H1 (cell line): Measurements from ENCODE around the gene SOCS6. TPM values are rescaled to one million over a fixed set of nuclear protein-coding genes. Genes with fewer than 3 reads are reported as not detected.

Source experiments
- CTCF ChIA-PET: fragments of 300-600 bp; sonication (Branson Sonifier 250); formaldehyde crosslinking; loops from one replicate; lab custom pipeline; 2021; ENCODE audit not compliant: partially characterized antibody; lab: Charles Lee
- POLR2A ChIA-PET: fragments of 300-600 bp; sonication (Branson Sonifier 250); formaldehyde crosslinking; loops from one replicate; lab custom pipeline; 2021; ENCODE audit warnings: inconsistent platforms; ENCODE audit not compliant: partially characterized antibody; lab: Charles Lee
- DNase-seq, 2 experiments: peaks; one replicate each; pipeline versions ENCODE4 v3.0.0 to v3.0.0-alpha.2; 2010 to 2022; ENCODE audit warnings: low spot score in 2 of 2, low read depth in 1 of 2, mixed read lengths in 1 of 2
- FAIRE-seq: peaks from 2 replicates; lab custom pipeline; 2011; peaks lifted over from hg19 to GRCh38; lab: Jason Lieb, UNC
- H2AFZ ChIP-seq: 2 replicates; pipeline ENCODE4 v1.8.1; 2012; ENCODE audit warnings: low read length, inconsistent platforms
- H2AK5ac ChIP-seq: 2 replicates; pipeline ENCODE4 v1.6.1; 2013; ENCODE audit warnings: low read depth, low read length
- H2BK120ac ChIP-seq: replicated peaks from 2 replicates; pipeline ENCODE3; 2013; ENCODE audit warnings: low read depth, low read length, inconsistent platforms
- H2BK12ac ChIP-seq: 2 replicates; pipeline ENCODE4 v1.6.1; 2013; ENCODE audit warnings: low read depth, low read length
- H2BK15ac ChIP-seq: 2 replicates; pipeline ENCODE4 v1.6.1; 2013; ENCODE audit warnings: low read length
- H2BK20ac ChIP-seq: 2 replicates; pipeline ENCODE4 v1.6.1; 2013; ENCODE audit warnings: low read length
- H2BK5ac ChIP-seq: 2 replicates; pipeline ENCODE4 v1.6.1; 2013; ENCODE audit warnings: low read depth, low read length
- H3K14ac ChIP-seq: 2 replicates; pipeline ENCODE4 v1.6.1; 2013; ENCODE audit warnings: inconsistent platforms; ENCODE audit not compliant: insufficient read length
- H3K18ac ChIP-seq: 2 replicates; pipeline ENCODE4 v1.6.1; 2013; ENCODE audit warnings: low read length; ENCODE audit errors: extremely low read depth
- H3K23ac ChIP-seq: 2 replicates; pipeline ENCODE4 v1.6.1; 2013; ENCODE audit warnings: inconsistent platforms; ENCODE audit not compliant: insufficient read length
- H3K23me2 ChIP-seq: 2 replicates; pipeline ENCODE4 v1.6.1; 2013; ENCODE audit warnings: low read depth, low read length
- H3K27ac ChIP-seq: 2 replicates; pipeline ENCODE4 v1.6.1; 2011; ENCODE audit warnings: low read depth, low read length, inconsistent platforms
- H3K27me3 ChIP-seq, 4 experiments: replicated peaks in 1 of 4; 1 replicate in 1 of 4; 2 replicates in 3 of 4; pipeline versions ENCODE4 v1.6.1 to v1.8.1; 2011 to 2013; ENCODE audit warnings: low read length in 3 of 4, mild to moderate bottlenecking in 3 of 4, inconsistent platforms in 2 of 4, mixed read lengths in 2 of 4, moderate library complexity in 1 of 4; ENCODE audit not compliant: control insufficient read depth in 3 of 4, insufficient read depth in 3 of 4; ENCODE audit errors: extremely low read depth in 1 of 4
- H3K36me3 ChIP-seq, 4 experiments: 2 replicates each; pipeline versions ENCODE4 v1.6.1 to v1.8.1; 2011 to 2013; ENCODE audit warnings: mild to moderate bottlenecking in 4 of 4, low read length in 3 of 4, moderate library complexity in 2 of 4, control low read depth in 1 of 4, inconsistent platforms in 1 of 4; ENCODE audit not compliant: insufficient read depth in 4 of 4, control insufficient read depth in 2 of 4
- H3K4ac ChIP-seq: replicated peaks from 2 replicates; pipeline ENCODE3; 2013; ENCODE audit warnings: low read length, low read depth, mixed read lengths, inconsistent platforms; ENCODE audit not compliant: insufficient read length
- H3K4me1 ChIP-seq, 4 experiments: replicated peaks in 1 of 4; 1 replicate in 1 of 4; 2 replicates in 3 of 4; pipeline versions ENCODE4 v1.6.1 to v1.8.1; 2011 to 2013; ENCODE audit warnings: low read length in 3 of 4, inconsistent platforms in 2 of 4, mixed read lengths in 1 of 4; ENCODE audit not compliant: insufficient read depth in 4 of 4, control insufficient read depth in 3 of 4
- H3K4me2 ChIP-seq, 2 experiments: 2 replicates each; pipeline versions ENCODE4 v1.6.1 to v1.8.1; 2011 to 2013; ENCODE audit warnings: low read depth in 2 of 2, low read length in 2 of 2, control low read depth in 1 of 2, inconsistent platforms in 1 of 2, mild to moderate bottlenecking in 1 of 2; ENCODE audit not compliant: insufficient read depth in 1 of 2
- H3K4me3 ChIP-seq, 4 experiments: fragments of 200-600, 300-600 bp in 1 of 4; sonication (generic), shearing (Covaris generic), sonication (Bioruptor Twin) in 1 of 4; 2 replicates each; pipeline versions ENCODE4 v1.5.1 to v1.8.1; 2011 to 2016; ENCODE audit warnings: low read length in 4 of 4, low read depth in 3 of 4, control low read depth in 2 of 4, inconsistent platforms in 2 of 4, mild to moderate bottlenecking in 2 of 4, mixed read lengths in 1 of 4, moderate library complexity in 1 of 4; ENCODE audit not compliant: insufficient read depth in 2 of 4; ENCODE audit errors: extremely low read depth in 1 of 4
- H3K56ac ChIP-seq: replicated peaks from 2 replicates; pipeline ENCODE3; 2013; ENCODE audit warnings: low read depth, mild to moderate bottlenecking, mixed read lengths, low read length, inconsistent platforms; ENCODE audit not compliant: insufficient read length
- H3K79me1 ChIP-seq: 2 replicates; pipeline ENCODE4 v1.6.1; 2013; ENCODE audit warnings: low read depth, low read length, control low read depth
- H3K79me2 ChIP-seq, 2 experiments: 2 replicates each; pipeline versions ENCODE4 v1.6.1 to v1.8.1; 2012 to 2013; ENCODE audit warnings: low read length in 2 of 2, mild to moderate bottlenecking in 2 of 2, inconsistent platforms in 1 of 2; ENCODE audit not compliant: insufficient read depth in 2 of 2, control insufficient read depth in 1 of 2
- H3K9ac ChIP-seq, 4 experiments: replicated peaks in 1 of 4; 1 replicate in 1 of 4; 2 replicates in 3 of 4; pipeline versions ENCODE4 v1.6.1 to v1.8.1; 2011 to 2013; ENCODE audit warnings: low read depth in 3 of 4, low read length in 3 of 4, control low read depth in 2 of 4, mild to moderate bottlenecking in 2 of 4, moderate library complexity in 2 of 4, inconsistent platforms in 1 of 4; ENCODE audit errors: extremely low read depth in 1 of 4
- H3K9me3 ChIP-seq, 2 experiments: 2 replicates each; pipeline versions ENCODE4 v1.6.1 to v1.8.1; 2012 to 2013; ENCODE audit warnings: mild to moderate bottlenecking in 2 of 2, moderate library complexity in 2 of 2, control low read depth in 1 of 2, inconsistent platforms in 1 of 2, low read depth in 1 of 2, low read length in 1 of 2, mixed read lengths in 1 of 2; ENCODE audit not compliant: insufficient read depth in 2 of 2
- H4K20me1 ChIP-seq, 2 experiments: replicated peaks in 1 of 2; 2 replicates each; pipeline versions ENCODE3 to v1.8.1; 2011 to 2013; ENCODE audit warnings: inconsistent platforms in 2 of 2, low read length in 2 of 2, mild to moderate bottlenecking in 1 of 2; ENCODE audit not compliant: insufficient read depth in 2 of 2, control insufficient read depth in 1 of 2
- H4K5ac ChIP-seq: 2 replicates; pipeline ENCODE4 v1.6.1; 2013; ENCODE audit warnings: low read length, low read depth, mixed read lengths, inconsistent platforms; ENCODE audit not compliant: insufficient read length
- H4K8ac ChIP-seq: 2 replicates; pipeline ENCODE4 v1.8.0; 2013; ENCODE audit warnings: mild to moderate bottlenecking, moderate library complexity, low read length, inconsistent platforms; ENCODE audit not compliant: insufficient read depth; ENCODE audit errors: extremely low read depth
- H4K91ac ChIP-seq: replicated peaks from 2 replicates; pipeline ENCODE3; 2013; ENCODE audit warnings: low read length, mixed read lengths, inconsistent platforms; ENCODE audit not compliant: insufficient read length
- CHD1 ChIP-seq: IDR thresholded peaks from 2 replicates; pipeline ENCODE4 v1.6.1; 2012; ENCODE audit warnings: low read depth, low read length, improper control_type of control experiment
- E2F6 ChIP-seq: IDR thresholded peaks from 2 replicates; pipeline ENCODE4 v1.6.1; 2012; ENCODE audit warnings: inconsistent platforms
- WGBS, 2 experiments: shearing (Covaris generic) in 1 of 2; methylation state at CpG; one replicate each; pipeline versions ENCODE4 v1.1.6 to v1.1.7; 2013 to 2015; ENCODE audit warnings: low lambda C conversion rate in 2 of 2, mixed read lengths in 2 of 2, inconsistent platforms in 1 of 2, low coverage in 1 of 2, missing lambda C conversion rate in 1 of 2; ENCODE audit not compliant: insufficient replicate concordance in 2 of 2, insufficient coverage in 1 of 2, insufficient read length in 1 of 2; ENCODE audit errors: extremely low coverage in 1 of 2, missing lambda C conversion rate in 1 of 2; 5-methylcytosine and 5-hydroxymethylcytosine counted together
- polyA plus RNA-seq, 7 experiments: library from polyadenylated mRNA; depleted of rRNA in 3 of 7; stranded (reverse) in 5 of 7; unstranded in 2 of 7; fragments of >200 nt in 5 of 7; fragments of 200-250 nt in 2 of 7; gene quantifications; 1 replicate in 5 of 7; 2 replicates in 1 of 7; 4 replicates in 1 of 7; pipeline versions ENCODE4 v1.2.1 to v1.2.3, GENCODE V29; 2011 to 2013; ENCODE audit warnings: missing spikeins in 2 of 7, mixed read lengths in 2 of 7
- total RNA-seq: library from RNA; stranded (reverse); fragmentation: NEBNext Ultra II Directional; extraction: Animal tissue kit (Norgen Biotek cat#: 25700); gene quantifications from 2 replicates; pipeline ENCODE4 v1.2.1, GENCODE V29; 2021

Gene SOCS6
- total and polyA plus RNA-seq, 2 of the 8 experiments (the other 6 are each of a cell fraction or from before 2014, with no cell fraction given) = 9.1 to 22.9 TPM

- Histone ChIP-seq H4K5ac (no peak overlapping the region), H2BK20ac (no peak overlapping the region), H2BK12ac (no peak overlapping the region), H3K4ac (no peak overlapping the region), H2BK5ac (no peak overlapping the region), H4K20me1 (no peaks in the 10 kb centered on the region), H3K27ac (no peak overlapping the region), H3K14ac (no peak overlapping the region), H3K18ac (no peak overlapping the region), H3K79me2 (no peaks in the 10 kb centered on the region), H3K56ac (no peak overlapping the region), H3K23me2 (no peaks in the 10 kb centered on the region), H4K8ac (no peak overlapping the region), H3K79me1 (no peaks in the 10 kb centered on the region), H3K4me2 (no peak overlapping the region), H2AK5ac (no peak overlapping the region), H3K27me3 (no peaks in the 10 kb centered on the region), H2AFZ (no peak overlapping the region), H2BK120ac (no peak overlapping the region), H3K4me1 (no peaks in the 10 kb centered on the region), H4K91ac (no peak overlapping the region), H3K9ac (no peak overlapping the region), H3K9me3 (no peaks in the 10 kb centered on the region), H2BK15ac (no peak overlapping the region), H3K4me3 (no peak overlapping the region), H3K36me3 (no peaks in the 10 kb centered on the region), H3K23ac (no peak overlapping the region)
- FAIRE-seq = no peak
- CTCF ChIA-PET = no interaction called here
- POLR2A ChIA-PET = no interaction called here
- 88% methylated on average over 8 of the region's 8 CpGs; no CpG with 5 or more reads in 1 of the 2 experiments for WGBS, 2 experiments
- TF ChIP-seq CHD1 (no peak), E2F6 (no peak)
- no peak for DNase-seq
Observed at GRCh38 chr18:70377317-70377799, 88.5 kb downstream of the SOCS6 start.
